HEK293 (cell line): Measurements from ENCODE around the gene LMTK3.

ENCODE experiments used
- BCL11A ChIP-seq: fragments of 450-650 bp; formaldehyde crosslinking; IDR thresholded peaks from 2 replicates; pipeline ENCODE4 v1.5.1; 2016; ENCODE audit warnings: low read depth, missing biosample characterization, missing genetic modification characterization
- SP7 ChIP-seq: fragments of 450-650 bp; formaldehyde crosslinking; IDR thresholded peaks from 2 replicates; pipeline ENCODE4 v1.5.1; 2016; ENCODE audit warnings: missing biosample characterization, missing genetic modification characterization
- ZBTB17 ChIP-seq: fragments of 450-650 bp; formaldehyde crosslinking; IDR thresholded peaks from 2 replicates; pipeline ENCODE4 v1.5.1; 2016; ENCODE audit warnings: missing biosample characterization, missing genetic modification characterization
- ZBTB20 ChIP-seq: fragments of 450-650 bp; formaldehyde crosslinking; IDR thresholded peaks from 2 replicates; pipeline ENCODE4 v1.5.1; 2016; ENCODE audit warnings: missing biosample characterization, missing genetic modification characterization
- ZBTB21 ChIP-seq: fragments of 450-650 bp; formaldehyde crosslinking; IDR thresholded peaks from 2 replicates; pipeline ENCODE4 v1.5.1; 2017; ENCODE audit warnings: missing biosample characterization, missing genetic modification characterization
- ZNF138 ChIP-seq: fragments of 450-650 bp; formaldehyde crosslinking; IDR thresholded peaks from 2 replicates; pipeline ENCODE4 v1.5.1; 2016; ENCODE audit warnings: missing biosample characterization, missing genetic modification characterization, borderline replicate concordance
- ZNF302 ChIP-seq: fragments of 450-650 bp; formaldehyde crosslinking; IDR thresholded peaks from 2 replicates; pipeline ENCODE4 v1.5.1; 2016; ENCODE audit warnings: missing biosample characterization, missing genetic modification characterization, low read depth
- ZNF362 ChIP-seq: fragments of 450-650 bp; formaldehyde crosslinking; IDR thresholded peaks from 2 replicates; pipeline ENCODE4 v1.5.1; 2016; ENCODE audit warnings: missing biosample characterization, missing genetic modification characterization
- ZNF76 ChIP-seq: fragments of 450-650 bp; formaldehyde crosslinking; IDR thresholded peaks from 2 replicates; pipeline ENCODE4; 2016; ENCODE audit warnings: low read depth, missing biosample characterization, missing genetic modification characterization, borderline replicate concordance

- no peak for TF ChIP-seq ZNF362 (tag by site-specific recombination)
- no peak for TF ChIP-seq BCL11A (tag by site-specific recombination)
- TF ChIP-seq ZNF302: no peak
- no peak for TF ChIP-seq ZBTB21 (tag by site-specific recombination)
- TF ChIP-seq ZNF76 (tag by site-specific recombination): no peak
- TF ChIP-seq ZNF138 (tag by site-specific recombination): no peak
- no peak for TF ChIP-seq ZBTB20 (tag by site-specific recombination)
- TF ChIP-seq SP7 (tag by site-specific recombination): no peak
- no peak for TF ChIP-seq ZBTB17
Observed at GRCh38 chr19:48441360-48442050, 70.1 kb downstream of the LMTK3 start.
